ENCODE measurements around the gene ZNF398.
A peak's percentile ranks its signal among the peaks of the same experiment; 100 is the strongest.

ZNF398 gene

GRCh38 chr7:149147752-149148653 is 750 bp downstream of the ZNF398 start:
- Histone ChIP-seq H2AFZ (ENCODE audit: low read length) (no peak overlapping the region), H3K27me3 (ENCODE audit: insufficient read depth, low read length) (no peaks in the 10 kb centered on the region), H3K4me3 (ENCODE audit: low read depth, low read length, poor library complexity, severe bottlenecking) (peak overlapping the region; percentile 92), H3K9me2 (ENCODE audit: low read depth, low read length) (no peaks in the 10 kb centered on the region), H3K36me3 (ENCODE audit: insufficient read depth, low read length) (peaks cover 3% of the 10 kb centered on the region; the same call in 1 of the 2 replicates), H3K9me3 (ENCODE audit: low read length) (no peaks in the 10 kb centered on the region), H4K20me1 (ENCODE audit: insufficient read depth, low read length) (no peaks in the 10 kb centered on the region), H3K27ac (ENCODE audit: low read depth, low read length, poor library complexity, severe bottlenecking) (peak overlapping the region; percentile 9), H3K4me2 (ENCODE audit: low read length) (peak overlapping the region; percentile 89), H3K4me1 (ENCODE audit: insufficient read depth, low read length, severe bottlenecking) (peaks cover 31% of the 10 kb centered on the region), H3K79me2 (ENCODE audit: insufficient read depth, low read length) (peaks cover 18% of the 10 kb centered on the region), H3F3A (ENCODE audit: insufficient read depth, low read length) (no peaks in the 10 kb centered on the region), H3K9ac (ENCODE audit: low read length) (peak overlapping the region; percentile 72)
- TF ChIP-seq CTCF (IDR thresholded peaks at IDR 0.05; ENCODE audit: low read length) (no peak), EZH2 (IDR thresholded peaks at IDR 0.05; ENCODE audit: borderline replicate concordance, low read length) (no peak)

GRCh38 chr7:149150981-149151380 is 3.7 kb downstream of the ZNF398 start:
- no peak overlapping the region for H2AFZ ChIP-seq (ENCODE audit: low read length)
- peaks cover 12% of the 10 kb centered on the region for H3K4me1 ChIP-seq (ENCODE audit: insufficient read depth, low read length, severe bottlenecking)
- H3K4me3 ChIP-seq (ENCODE audit: low read depth, low read length, poor library complexity, severe bottlenecking): no peak overlapping the region
- H3K36me3 ChIP-seq (ENCODE audit: insufficient read depth, low read length): peaks cover 25% of the 10 kb centered on the region
- no peaks in the 10 kb centered on the region for H3F3A ChIP-seq (ENCODE audit: insufficient read depth, low read length)
- H3K9me3 ChIP-seq (ENCODE audit: low read length): no peaks in the 10 kb centered on the region
- peaks cover 18% of the 10 kb centered on the region for H3K79me2 ChIP-seq (ENCODE audit: insufficient read depth, low read length)
- H3K9ac ChIP-seq (ENCODE audit: low read length): no peak overlapping the region
- H3K27ac ChIP-seq (ENCODE audit: low read depth, low read length, poor library complexity, severe bottlenecking): no peak overlapping the region
- H3K4me2 ChIP-seq (ENCODE audit: low read length): no peak overlapping the region
- no peaks in the 10 kb centered on the region for H3K9me2 ChIP-seq (ENCODE audit: low read depth, low read length)
- no peaks in the 10 kb centered on the region for H3K27me3 ChIP-seq (ENCODE audit: insufficient read depth, low read length)
- no peak for TF ChIP-seq EZH2 (IDR thresholded peaks at IDR 0.05; ENCODE audit: borderline replicate concordance, low read length)
- no peak for TF ChIP-seq CTCF (IDR thresholded peaks at IDR 0.05; ENCODE audit: low read length)
- no peaks in the 10 kb centered on the region for H4K20me1 ChIP-seq (ENCODE audit: insufficient read depth, low read length)

GRCh38 chr7:149153346-149153745 is 6.1 kb downstream of the ZNF398 start:
- no peak overlapping the region for H3K4me2 ChIP-seq (ENCODE audit: low read length)
- no peak overlapping the region for H3K9ac ChIP-seq (ENCODE audit: low read length)
- H3F3A ChIP-seq (ENCODE audit: insufficient read depth, low read length): no peaks in the 10 kb centered on the region
- no peaks in the 10 kb centered on the region for H3K9me3 ChIP-seq (ENCODE audit: low read length)
- H3K79me2 ChIP-seq (ENCODE audit: insufficient read depth, low read length): peaks cover 18% of the 10 kb centered on the region
- no peaks in the 10 kb centered on the region for H3K27me3 ChIP-seq (ENCODE audit: insufficient read depth, low read length)
- no peak overlapping the region for H3K4me3 ChIP-seq (ENCODE audit: low read depth, low read length, poor library complexity, severe bottlenecking)
- no peaks in the 10 kb centered on the region for H3K9me2 ChIP-seq (ENCODE audit: low read depth, low read length)
- TF ChIP-seq CTCF (IDR thresholded peaks at IDR 0.05; ENCODE audit: low read length) (no peak), EZH2 (IDR thresholded peaks at IDR 0.05; ENCODE audit: borderline replicate concordance, low read length) (no peak)
- H3K36me3 ChIP-seq (ENCODE audit: insufficient read depth, low read length): peaks cover 44% of the 10 kb centered on the region
- peaks cover 6% of the 10 kb centered on the region for H3K4me1 ChIP-seq (ENCODE audit: insufficient read depth, low read length, severe bottlenecking)
- no peak overlapping the region for H2AFZ ChIP-seq (ENCODE audit: low read length)
- H3K27ac ChIP-seq (ENCODE audit: low read depth, low read length, poor library complexity, severe bottlenecking): no peak overlapping the region
- H4K20me1 ChIP-seq (ENCODE audit: insufficient read depth, low read length): no peaks in the 10 kb centered on the region
